Measurements from ENCODE around the gene TBC1D3E.
"Not testable (repeated sequence)": the region's sequence is repeated elsewhere in the genome, so short reads cannot be mapped to it uniquely, and the experiment has no call there.

TBC1D3E gene

DNA sequence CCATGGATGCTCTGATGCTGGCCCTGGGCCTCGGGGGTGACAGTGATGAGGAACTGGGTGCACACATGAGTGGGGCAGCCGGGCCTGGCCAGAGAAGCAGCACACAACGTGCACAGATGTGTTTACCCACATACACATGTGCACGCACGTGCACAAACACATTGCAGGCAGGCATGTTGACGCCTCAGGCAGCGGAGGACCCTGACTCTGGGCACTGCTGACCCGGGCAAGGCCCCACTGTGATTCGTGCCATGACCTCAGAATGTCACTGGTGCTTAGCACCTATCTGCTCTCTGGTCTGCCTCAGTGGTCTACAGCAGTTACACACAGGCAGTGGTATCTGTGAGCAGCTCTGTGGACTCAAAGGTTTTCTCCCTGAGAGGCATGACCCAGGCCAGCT lies at the start of gene TBC1D3E:
TBC1D3E (plus strand) TSS at position 301 of the 400 bp plus-strand sequence. CDS start 1,545 bp downstream, outside the sequence.
- not testable (repeated sequence) for DNase-seq

DNA sequence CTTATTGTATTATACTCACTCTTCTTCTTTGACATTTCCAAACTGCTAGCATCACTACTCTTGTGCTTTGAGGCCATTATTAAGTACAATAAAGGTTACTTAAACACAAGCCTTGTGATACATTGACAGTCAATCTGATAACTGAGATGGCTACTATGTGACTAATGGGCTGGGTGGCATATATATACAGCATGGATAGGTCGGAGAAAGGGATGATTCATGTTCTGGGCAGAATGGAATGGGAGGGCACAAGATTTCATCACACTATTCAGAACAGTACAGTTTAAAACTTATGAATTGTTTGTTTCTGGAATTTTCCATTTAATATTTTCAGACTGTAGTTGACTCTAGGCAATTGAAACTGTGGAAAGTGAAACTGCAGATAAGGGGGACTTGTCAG lies 40.4 kb upstream of the TBC1D3E start:
- DNase-seq, result not testable (repeated sequence)

GRCh38 chr17:38088120-38088519 lies 39.6 kb upstream of the TBC1D3E start:
- DNase-seq, result not testable (repeated sequence)

DNA sequence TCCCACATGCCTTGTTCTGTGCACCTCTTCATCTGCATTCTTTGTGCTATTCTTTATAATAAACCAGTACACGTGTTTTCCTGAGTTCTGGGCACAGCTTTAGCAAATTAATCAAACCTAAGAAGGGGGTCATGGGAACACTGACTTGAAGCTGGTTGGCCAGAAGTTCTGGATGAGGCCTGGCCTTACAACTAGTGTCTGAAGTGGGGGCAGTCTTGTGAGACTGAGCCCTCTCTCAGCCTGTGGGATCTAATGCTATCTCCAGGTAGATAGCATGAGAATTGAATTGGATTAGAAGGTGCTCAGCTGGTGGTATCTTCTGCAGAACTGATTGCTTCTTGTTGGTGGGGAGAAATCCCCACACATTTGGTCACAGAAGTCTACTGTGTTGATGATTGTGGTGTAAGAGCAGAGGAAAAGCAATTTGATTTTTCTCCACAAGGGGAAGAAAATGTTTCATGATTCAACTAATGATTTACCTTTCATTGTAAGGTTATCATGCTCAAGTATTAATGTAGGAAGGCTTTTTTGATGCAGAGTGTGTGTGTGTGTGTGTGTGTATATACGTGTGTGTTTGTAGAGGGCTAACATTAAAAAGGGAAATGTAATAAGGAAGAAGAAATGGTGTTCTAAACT lies 33.6 kb upstream of the TBC1D3E start:
- not testable (repeated sequence) for DNase-seq

GRCh38 chr17:38099262-38099661 lies 28.5 kb upstream of the TBC1D3E start:
- DNase-seq, result not testable (repeated sequence)

DNA sequence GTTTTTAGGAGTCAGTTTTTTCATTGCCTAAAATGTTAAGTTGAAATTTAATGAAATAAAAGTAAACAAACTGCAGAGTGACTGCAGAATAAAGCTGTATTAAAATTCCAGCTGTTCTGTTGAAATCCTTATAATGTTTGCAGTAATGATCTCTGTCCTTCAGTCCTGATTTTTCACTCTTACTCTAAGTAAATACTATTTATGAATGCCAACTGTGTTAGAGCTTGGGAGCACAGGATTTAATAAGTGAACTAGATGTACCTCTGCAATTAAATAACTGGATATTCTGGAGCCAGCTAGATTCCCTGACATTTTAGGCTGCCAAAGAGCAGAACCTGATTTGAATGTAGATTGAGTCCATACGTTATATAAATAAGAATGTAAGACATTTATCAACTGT lies 7.9 kb upstream of the TBC1D3E start:
- not testable (repeated sequence) for DNase-seq

DNA sequence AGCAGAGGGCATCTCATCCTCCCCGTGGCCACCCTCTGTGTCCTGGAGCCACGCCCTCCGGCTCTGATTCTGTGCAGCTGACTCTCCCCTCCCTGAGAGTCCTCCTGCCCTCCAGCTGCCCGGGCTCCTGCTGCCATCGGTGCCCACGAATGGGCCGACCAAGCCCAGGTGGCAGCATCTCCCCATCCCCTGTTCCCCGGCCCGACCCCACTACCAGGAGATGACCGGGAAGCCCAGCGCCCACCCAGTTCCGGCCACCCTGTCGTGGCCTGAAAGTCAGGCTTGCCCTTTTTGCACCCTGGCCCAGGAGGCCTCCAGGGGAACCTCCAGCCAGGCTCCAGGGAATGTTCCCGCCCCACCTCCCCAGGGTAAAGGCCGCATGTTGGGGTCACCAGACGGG lies 7.1 kb downstream of the TBC1D3E start:
- not testable (repeated sequence) for DNase-seq
